Measurements from ENCODE around the gene CD28. TPM values are rescaled to one million over a fixed set of nuclear protein-coding genes. Genes with fewer than 3 reads are reported as not detected.

Gene CD28
- total RNA-seq, 4 donors from 2014 or later = 0.20 to 1.3 (median 0.51) TPM

DNA sequence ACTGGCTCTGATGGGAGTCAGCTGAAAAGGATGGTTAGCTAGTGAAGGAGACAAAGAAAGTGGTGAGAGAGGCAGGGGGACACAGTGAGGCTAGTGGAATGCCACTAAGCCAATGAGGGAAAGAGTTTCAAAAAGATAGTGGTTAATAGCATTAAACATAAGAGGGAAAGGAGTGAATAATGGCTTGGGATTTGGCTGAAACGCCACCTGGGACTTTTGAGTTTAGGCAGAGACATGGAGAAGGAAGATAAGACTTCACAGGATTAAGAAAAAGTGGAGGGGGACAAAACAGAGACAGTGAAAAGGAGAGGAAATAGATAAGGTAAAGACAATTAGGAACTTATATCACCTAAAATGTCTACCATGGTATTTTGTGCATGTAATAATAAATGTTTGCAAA, 6.9 kb downstream of the CD28 start:
- Histone ChIP-seq H3K36me3 (no peaks in the 10 kb centered on the region), H3K9me3 (no peaks in the 10 kb centered on the region), H3K27ac (no peak overlapping the region), H3K27me3 (no peaks in the 10 kb centered on the region), H3K4me3 (replicated peaks in 1 of 3) (no peak overlapping the region), H3K4me1 (peaks cover 0 to 3% of the 10 kb centered on the region in 2 donors)
- DNase-seq = no peak
- TF ChIP-seq POLR2A (IDR thresholded peaks at IDR 0.05) = no peak
- TF ChIP-seq, protein P1, sequence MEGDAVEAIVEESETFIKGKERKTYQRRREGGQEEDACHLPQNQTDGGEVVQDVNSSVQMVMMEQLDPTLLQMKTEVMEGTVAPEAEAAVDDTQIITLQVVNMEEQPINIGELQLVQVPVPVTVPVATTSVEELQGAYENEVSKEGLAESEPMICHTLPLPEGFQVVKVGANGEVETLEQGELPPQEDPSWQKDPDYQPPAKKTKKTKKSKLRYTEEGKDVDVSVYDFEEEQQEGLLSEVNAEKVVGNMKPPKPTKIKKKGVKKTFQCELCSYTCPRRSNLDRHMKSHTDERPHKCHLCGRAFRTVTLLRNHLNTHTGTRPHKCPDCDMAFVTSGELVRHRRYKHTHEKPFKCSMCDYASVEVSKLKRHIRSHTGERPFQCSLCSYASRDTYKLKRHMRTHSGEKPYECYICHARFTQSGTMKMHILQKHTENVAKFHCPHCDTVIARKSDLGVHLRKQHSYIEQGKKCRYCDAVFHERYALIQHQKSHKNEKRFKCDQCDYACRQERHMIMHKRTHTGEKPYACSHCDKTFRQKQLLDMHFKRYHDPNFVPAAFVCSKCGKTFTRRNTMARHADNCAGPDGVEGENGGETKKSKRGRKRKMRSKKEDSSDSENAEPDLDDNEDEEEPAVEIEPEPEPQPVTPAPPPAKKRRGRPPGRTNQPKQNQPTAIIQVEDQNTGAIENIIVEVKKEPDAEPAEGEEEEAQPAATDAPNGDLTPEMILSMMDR (IDR thresholded peaks at IDR 0.05) = no peak
- intact Hi-C loops (cut with DNase I) = no loop called here
- WGBS, 2 donors = 80 to 89% methylated on average over 1 of the region's 1 CpG

DNA sequence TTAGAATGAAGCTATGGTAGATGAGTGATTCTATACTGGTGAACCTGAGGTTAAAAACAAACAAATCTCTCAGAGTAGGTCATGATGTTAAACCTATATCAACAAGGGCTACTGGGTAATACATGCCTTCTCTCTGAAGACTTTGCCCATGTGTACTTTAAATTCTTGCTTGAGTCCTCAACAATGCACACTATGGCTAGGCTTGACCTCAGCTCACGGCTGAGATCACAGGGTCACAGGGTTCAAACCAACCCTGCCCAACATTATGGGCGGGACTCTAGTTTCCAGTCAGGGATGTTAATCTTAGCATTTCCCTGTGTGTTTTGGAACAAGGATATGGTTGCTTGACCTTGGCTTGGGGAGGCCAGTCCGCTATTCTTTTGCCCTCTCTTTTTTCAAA, 7.7 kb downstream of the CD28 start:
- Histone ChIP-seq H3K9me3 (no peaks in the 10 kb centered on the region), H3K4me3 (replicated peaks in 1 of 3) (no peak overlapping the region), H3K27ac (no peak overlapping the region), H3K36me3 (no peaks in the 10 kb centered on the region), H3K4me1 (peaks cover 0 to 3% of the 10 kb centered on the region in 2 donors), H3K27me3 (no peaks in the 10 kb centered on the region)
- no peak for TF ChIP-seq POLR2A (IDR thresholded peaks at IDR 0.05)
- TF ChIP-seq, protein P1 (IDR thresholded peaks at IDR 0.05) = no peak
- intact Hi-C loops (cut with DNase I) = no loop called here
- DNase-seq = no peak
- 52 to 69% methylated on average over 3 of the region's 3 CpGs for WGBS, 2 donors

DNA sequence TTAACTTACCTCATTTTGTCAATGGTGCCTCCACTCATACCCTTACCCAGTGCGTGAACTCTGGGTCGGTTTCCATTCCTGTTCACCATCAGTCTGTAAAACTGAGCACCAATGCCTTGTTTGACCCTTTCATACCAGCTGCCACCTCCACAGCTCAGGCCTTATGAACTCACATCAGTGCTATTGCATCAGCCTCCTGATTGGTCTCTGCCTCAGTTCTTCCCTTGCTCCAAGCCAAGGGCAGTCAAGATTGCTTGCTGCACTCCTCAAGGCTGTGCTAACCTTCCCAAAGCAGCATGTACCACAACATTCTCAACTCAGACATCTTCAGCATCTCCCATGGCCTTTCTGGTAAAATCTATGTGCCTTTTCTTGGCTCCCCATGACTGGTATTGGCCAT, 9.3 kb downstream of the CD28 start:
- Histone ChIP-seq H3K27ac (no peak overlapping the region), H3K36me3 (no peaks in the 10 kb centered on the region), H3K27me3 (no peaks in the 10 kb centered on the region), H3K4me3 (replicated peaks in 1 of 3) (no peak overlapping the region), H3K4me1 (peaks cover 0 to 3% of the 10 kb centered on the region in 2 donors), H3K9me3 (no peaks in the 10 kb centered on the region)
- no peak for DNase-seq
- 96 to 99% methylated on average over 2 of the region's 2 CpGs for WGBS, 2 donors
- intact Hi-C loops (cut with DNase I) = no loop called here
- TF ChIP-seq POLR2A (IDR thresholded peaks at IDR 0.05) = no peak
- TF ChIP-seq, protein P1 (IDR thresholded peaks at IDR 0.05) = no peak

DNA sequence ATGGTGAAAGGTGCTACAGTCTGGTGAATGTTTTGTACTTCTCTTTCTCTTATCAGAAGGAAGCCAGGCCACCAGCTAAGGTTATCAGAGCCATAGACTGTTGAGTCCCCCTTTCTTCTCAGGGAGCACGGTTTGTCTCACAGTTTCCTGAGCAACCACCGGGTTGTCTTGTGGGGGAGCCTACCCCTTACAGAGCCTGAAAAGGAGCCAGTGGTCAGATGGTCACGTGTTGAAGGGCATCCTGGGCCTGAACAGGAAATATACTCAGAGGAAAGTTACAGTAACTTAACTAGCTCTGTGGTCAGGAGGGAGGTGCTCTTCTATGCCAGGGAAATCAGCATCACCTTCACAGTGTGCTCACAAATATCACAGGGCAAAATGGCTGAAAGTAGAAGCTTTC, 11.6 kb downstream of the CD28 start:
- TF ChIP-seq, protein P1 (IDR thresholded peaks at IDR 0.05) = no peak
- no peak for TF ChIP-seq POLR2A (IDR thresholded peaks at IDR 0.05)
- no peak overlapping the region for H3K4me3 ChIP-seq (replicated peaks in 1 of 3)
- no peak overlapping the region for H3K27ac ChIP-seq
- 66 to 69% methylated on average over 3 of the region's 3 CpGs for WGBS, 2 donors
- no peaks in the 10 kb centered on the region for H3K27me3 ChIP-seq
- intact Hi-C loops (cut with DNase I) = no loop called here
- no peaks in the 10 kb centered on the region for H3K36me3 ChIP-seq
- peaks cover 0 to 3% of the 10 kb centered on the region in 2 donors for H3K4me1 ChIP-seq
- no peaks in the 10 kb centered on the region for H3K9me3 ChIP-seq
- DNase-seq = no peak

DNA sequence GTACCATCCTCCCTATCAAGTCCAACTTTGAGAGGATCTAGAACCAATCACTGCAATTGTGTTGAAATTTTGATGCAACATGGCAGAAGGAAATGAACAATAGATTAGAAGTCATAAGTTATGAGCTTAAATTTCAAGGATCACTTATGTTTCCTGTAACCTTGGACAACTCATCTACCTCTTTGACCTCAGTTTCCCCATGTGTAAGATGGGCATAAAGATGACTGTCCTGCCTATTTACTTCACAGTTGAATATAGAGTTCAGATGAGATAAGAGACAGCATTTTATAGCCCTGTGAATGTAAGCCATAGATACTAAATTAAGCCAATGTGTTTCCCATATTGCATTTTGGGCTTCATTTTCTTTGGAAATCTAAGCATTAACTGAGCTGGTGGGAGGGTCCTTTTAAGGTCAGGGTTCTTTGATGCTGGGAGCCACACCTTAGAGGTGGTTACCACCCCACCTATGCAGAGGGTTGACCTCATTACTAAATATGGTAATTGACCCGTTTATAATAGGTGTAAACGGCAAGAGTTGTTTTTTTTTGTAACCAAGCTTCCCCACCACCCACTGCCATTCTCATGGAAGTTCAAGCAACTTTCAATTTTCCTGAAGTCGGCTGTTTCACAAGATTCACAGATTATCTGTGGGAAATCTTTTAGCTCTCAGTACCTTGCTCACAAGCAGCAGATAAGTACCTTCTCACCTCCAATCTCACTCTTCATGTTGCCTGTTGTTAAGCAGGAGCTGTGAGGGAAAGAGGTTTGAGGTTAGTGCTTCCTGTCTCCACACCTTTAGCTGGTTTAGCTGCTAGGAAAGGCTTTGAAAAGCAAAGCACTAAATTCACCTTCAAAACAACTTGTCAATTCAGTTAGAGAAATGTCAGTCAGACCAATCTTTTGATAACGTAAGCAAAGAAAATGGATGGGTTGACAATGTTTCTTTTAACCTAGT, 13.3 kb downstream of the CD28 start:
- Histone ChIP-seq H3K4me1 (no peaks in the 10 kb centered on the region), H3K27me3 (no peaks in the 10 kb centered on the region), H3K9me3 (no peaks in the 10 kb centered on the region), H3K27ac (no peak overlapping the region), H3K36me3 (no peaks in the 10 kb centered on the region), H3K4me3 (replicated peaks in 1 of 3) (no peak overlapping the region)
- intact Hi-C loops (cut with DNase I) = no loop called here
- DNase-seq = no peak
- TF ChIP-seq, protein P1 (IDR thresholded peaks at IDR 0.05) = no peak
- no peak for TF ChIP-seq POLR2A (IDR thresholded peaks at IDR 0.05)
- WGBS, 2 donors = 62 to 63% methylated on average over 4 of the region's 4 CpGs
